HG03045 (cell line): ENCODE results near the gene POFUT1.
"Not testable (repeated sequence)": the region's sequence is repeated elsewhere in the genome, so short reads cannot be mapped to it uniquely, and the experiment has no call there.

Experiments used
- ATAC-seq: cut with Tn5 transposase; IDR thresholded peaks from one replicate; pipeline ENCODE4 v1.9.1; 2021; ENCODE audit warnings: mild to moderate bottlenecking, moderate library complexity; ENCODE audit not compliant: unreplicated experiment

Gene POFUT1

GRCh38 chr20:32188376-32189122 is 19.1 kb upstream of the POFUT1 start:
- ATAC-seq = no peak

GRCh38 chr20:32189123-32189410 is 18.6 kb upstream of the POFUT1 start:
- no peak for ATAC-seq

DNA sequence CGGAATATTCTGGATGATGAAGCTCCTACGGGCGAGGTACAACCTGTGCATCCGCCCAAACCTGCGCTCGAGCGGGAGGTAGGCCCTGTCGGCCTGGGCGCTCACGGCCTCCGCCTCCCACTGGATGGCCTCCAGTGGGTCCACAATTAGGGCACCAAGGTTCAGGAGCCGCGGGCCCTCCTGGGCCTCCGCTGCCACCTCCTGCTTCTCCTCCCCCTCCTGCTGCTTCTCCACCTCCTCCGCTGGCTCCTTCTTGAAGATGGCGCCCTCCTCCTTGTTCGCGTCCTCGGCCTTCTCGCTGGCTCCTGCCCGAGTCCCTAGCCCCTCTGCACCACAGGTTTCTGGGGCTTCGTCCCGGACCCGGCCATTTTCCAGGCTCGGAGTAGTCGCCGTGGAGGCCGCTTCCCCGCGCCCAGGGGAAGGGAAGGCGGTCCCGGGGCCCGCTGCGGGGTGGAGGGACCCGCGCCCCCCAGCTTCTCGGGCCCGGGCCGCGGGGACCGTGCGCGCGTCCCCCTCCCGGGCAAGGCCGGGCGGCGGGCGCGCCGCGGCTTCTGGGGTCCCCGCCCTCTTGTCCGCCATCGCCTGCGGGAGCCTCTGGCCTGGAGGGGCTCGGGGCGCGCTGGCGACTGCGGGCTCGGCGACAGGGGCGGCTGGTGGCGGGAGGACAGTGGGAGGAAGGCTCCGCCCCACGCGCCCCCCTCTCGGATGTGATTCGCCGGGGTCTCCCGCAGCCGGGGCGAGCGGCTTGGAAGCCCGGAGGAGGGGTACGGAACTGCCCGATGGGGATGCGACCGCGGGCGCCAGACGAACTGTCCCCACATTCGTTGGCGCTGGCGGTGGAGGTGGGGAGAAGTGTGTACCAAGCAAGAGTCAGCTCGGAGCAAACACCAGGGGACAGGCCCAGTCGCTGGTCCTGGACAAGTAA is 17.7 kb upstream of the POFUT1 start:
- ATAC-seq = no peak

- no peak for ATAC-seq
These were observed 16.9 kb upstream of the POFUT1 start for GRCh38 chr20:32190616-32191415.

DNA sequence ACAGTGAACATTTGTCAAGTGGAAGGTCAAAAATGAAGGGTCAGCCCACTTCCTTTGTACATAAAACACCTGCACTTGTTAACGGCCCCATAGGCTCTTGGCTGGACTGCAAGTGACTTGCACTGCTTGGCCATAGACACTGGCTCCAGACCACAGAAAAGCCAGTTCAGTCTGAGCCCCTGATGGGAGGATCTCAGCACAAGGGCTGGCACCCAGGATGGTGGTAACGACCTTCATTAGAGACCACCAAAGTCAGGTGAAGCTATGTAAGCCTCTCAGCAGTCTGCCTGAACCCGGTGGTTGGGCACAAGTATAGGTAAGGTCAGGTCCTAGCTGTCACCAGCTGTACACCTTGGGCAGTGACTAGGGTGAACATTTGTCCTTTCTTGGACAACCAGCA is 16.3 kb upstream of the POFUT1 start:
- ATAC-seq = no peak

GRCh38 chr20:32191873-32192272 is 15.8 kb upstream of the POFUT1 start:
- ATAC-seq = no peak

- no peak for ATAC-seq
These were observed 15.0 kb upstream of the POFUT1 start for GRCh38 chr20:32192698-32193097.

- not testable (repeated sequence) for ATAC-seq
These were observed 14.3 kb upstream of the POFUT1 start for GRCh38 chr20:32193336-32193735.

DNA sequence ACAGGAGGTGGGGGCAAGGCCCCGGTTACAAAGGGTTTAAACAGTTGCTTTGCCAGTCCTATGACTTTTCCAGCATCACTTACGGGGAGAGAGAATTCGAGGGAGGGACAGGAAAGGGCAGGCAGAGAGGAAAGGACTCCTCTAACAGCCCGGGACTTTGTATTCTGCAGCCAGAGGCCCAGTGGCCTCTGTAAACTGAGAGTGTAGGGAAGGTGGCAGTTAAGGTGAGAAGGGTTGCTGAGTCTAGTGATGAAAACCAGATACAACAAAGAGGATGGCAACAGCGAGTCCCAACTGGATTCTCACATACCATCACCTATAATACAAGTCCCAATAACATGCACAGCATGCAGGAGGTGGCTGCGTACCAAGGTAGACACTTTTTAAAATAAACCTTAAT is 13.7 kb upstream of the POFUT1 start:
- ATAC-seq = no peak

- ATAC-seq = no peak
These were observed 12.1 kb upstream of the POFUT1 start for GRCh38 chr20:32195581-32195980.

- ATAC-seq = not testable (repeated sequence)
These were observed 11.1 kb upstream of the POFUT1 start for GRCh38 chr20:32196613-32197012.

GRCh38 chr20:32197136-32197535 is 10.5 kb upstream of the POFUT1 start:
- ATAC-seq = not testable (repeated sequence)

DNA sequence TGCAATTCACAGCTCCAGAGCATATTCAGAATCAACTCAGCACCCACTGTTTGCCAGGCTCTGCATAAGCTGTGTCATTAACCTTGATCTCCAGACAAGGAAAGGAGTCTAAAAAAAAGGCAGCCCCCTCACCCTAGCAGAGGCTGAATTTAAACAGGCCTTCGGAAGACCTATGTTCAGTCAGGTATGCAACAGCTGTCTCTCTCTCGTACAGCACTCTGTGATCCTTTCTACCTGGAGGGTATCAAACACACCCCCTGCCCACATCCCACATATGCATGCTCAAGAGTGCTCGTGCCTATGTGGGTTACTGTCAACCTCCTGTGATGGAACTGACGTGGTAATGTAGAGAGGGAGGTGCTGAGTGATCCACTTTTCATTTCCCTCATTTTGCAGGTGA is 8.7 kb upstream of the POFUT1 start:
- ATAC-seq = no peak

- no peak for ATAC-seq
These were observed 6.2 kb upstream of the POFUT1 start for GRCh38 chr20:32201296-32201976.

DNA sequence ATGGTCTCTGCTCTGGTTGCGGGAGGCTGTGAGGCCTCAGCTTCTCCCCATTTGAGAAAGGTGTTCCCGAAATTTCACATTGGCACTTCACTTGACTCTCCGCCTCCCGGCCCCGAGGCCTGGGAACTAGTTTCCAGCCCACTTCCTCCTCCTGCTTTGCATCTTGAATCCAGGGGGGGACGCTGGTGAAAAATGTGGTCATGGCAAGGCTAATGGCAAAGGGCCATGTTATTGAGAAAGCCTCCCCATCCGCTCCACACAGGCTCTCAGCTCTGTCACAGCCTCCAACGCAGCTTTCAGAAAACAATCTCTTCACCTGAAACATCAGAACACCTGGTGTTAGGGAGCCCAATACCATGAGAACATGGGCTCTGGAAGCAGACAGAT is 5.7 kb upstream of the POFUT1 start:
- ATAC-seq = no peak

DNA sequence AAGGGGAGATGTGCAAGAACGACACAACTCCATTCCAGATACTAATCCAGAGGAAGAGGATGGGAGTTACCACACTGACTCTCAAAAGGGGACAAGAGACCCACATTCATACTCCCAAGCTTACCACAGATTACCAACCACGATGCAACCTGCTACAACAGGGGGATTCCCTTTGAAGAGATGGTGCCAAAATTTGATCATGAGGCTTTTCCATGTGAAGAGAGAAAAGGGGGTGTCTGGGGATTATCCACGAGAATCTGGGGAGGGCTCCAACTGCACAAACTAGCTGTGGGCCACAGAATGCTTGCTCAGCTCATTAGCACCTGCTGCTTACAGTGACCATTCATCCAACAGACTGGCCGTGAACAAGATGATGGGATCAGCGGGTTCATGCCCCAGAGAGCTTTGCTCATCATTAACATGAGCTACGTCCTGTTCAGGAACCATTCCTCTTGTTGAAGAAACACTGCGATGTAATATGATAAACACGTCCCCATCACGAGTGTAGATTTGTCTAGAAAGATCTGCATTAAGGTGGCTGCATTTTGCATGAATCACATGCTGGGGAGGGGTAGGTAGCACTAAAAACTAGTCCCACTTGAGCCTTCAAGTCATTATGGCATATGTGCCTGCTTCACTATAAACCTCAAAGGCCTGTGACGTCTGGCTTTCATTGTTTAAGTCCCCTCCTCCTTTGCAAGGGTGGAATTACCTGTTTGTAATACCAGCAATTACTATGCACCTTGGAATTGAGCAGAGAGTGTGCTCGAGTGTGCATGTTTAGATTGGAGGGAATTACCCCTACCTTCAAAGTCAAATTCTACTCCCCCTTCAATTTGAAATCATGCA is 4.1 kb upstream of the POFUT1 start:
- no peak for ATAC-seq

DNA sequence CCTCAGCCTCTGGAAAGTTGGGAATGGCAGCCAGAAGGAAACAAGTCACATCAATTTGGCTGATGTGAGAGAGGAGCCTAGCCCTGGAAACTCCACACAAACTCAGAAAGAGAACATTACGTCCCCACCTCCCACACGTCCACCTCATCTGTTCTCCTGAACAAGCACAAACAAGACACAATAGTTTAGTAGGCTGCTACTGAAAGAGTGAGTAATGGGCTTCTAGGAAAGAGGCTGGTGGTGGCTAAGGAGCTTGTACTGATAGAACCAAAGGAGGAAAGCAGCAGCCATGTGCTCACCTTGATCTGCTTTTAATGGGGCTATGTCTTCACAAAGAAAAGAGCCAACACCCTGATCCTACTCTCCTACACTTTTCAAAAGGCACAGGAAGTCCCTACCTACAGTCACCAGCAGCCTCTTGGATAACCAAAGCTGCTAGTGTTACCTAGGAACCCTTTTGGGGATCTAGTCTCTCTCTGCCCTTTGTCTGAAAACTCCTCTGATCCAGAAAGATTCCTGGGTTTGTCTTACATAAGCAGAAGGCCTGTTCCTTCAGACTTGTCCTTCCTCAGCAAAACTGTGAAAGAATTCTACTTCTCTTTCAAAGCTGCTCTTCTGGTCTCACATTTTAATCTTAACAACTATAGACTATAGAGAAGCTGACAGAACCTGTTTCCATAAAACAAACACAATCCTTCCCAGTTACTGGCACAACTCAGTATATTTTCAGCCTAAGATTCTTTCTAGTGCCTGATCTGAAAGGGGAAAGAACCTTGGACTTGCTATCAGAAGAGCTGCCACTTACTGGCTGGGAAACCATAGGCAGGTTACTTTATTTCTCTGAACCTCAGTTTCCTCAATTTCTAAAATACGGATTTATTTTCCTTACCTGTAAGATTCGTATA is 3.2 kb upstream of the POFUT1 start:
- no peak for ATAC-seq

GRCh38 chr20:32205110-32205842 is 2.4 kb upstream of the POFUT1 start:
- ATAC-seq = no peak
